NCI-H1092 treated with DMSO at 0.1 percent for 48 hours (cell line): ENCODE results near the gene CFAP92.

Experiments used
- DNase-seq: peaks from one replicate; lab custom pipeline; 2025; lab: John Stamatoyannopoulos, UW

CFAP92 gene

GRCh38 chr3:129004639-129005295 lies 10.9 kb upstream of the CFAP92 start:
- peak; percentile 23 for DNase-seq

- DNase-seq, result peak; percentile 36
Measured at GRCh38 chr3:129003578-129004112, 9.8 kb upstream of the CFAP92 start.

GRCh38 chr3:129002573-129003569 lies 9.0 kb upstream of the CFAP92 start:
- DNase-seq, result no peak

- DNase-seq, result no peak
Measured at GRCh38 chr3:129001806-129002572, 8.1 kb upstream of the CFAP92 start.

GRCh38 chr3:129001101-129001805 lies 7.4 kb upstream of the CFAP92 start, which contains the start of gene EFCC1:
EFCC1 (plus strand) TSS chr3:129001304; CDS start chr3:129001629, 325 bp downstream.
- DNase-seq, result peak; percentile 15

GRCh38 chr3:129000742-129001100 lies 6.8 kb upstream of the CFAP92 start:
- no peak for DNase-seq

- no peak for DNase-seq
Measured at GRCh38 chr3:128999102-128999501, 5.2 kb upstream of the CFAP92 start.

GRCh38 chr3:128998561-128998960 lies 4.7 kb upstream of the CFAP92 start:
- no peak for DNase-seq

GRCh38 chr3:128997486-128998133 lies 3.7 kb upstream of the CFAP92 start:
- no peak for DNase-seq

GRCh38 chr3:128996726-128997125 lies 2.9 kb upstream of the CFAP92 start:
- no peak for DNase-seq

- DNase-seq, result no peak
Measured at GRCh38 chr3:128996200-128996599, 2.3 kb upstream of the CFAP92 start.

- DNase-seq, result no peak
Measured at GRCh38 chr3:128995737-128996136, 1.9 kb upstream of the CFAP92 start.

- no peak for DNase-seq
Measured at GRCh38 chr3:128994581-128995546, 988 bp upstream of the CFAP92 start.

- no peak for DNase-seq
Measured at GRCh38 chr3:128994173-128994512, 267 bp upstream of the CFAP92 start.

- no peak for DNase-seq
Measured at GRCh38 chr3:128992926-128993460, 883 bp downstream of the CFAP92 start.

- DNase-seq, result no peak
Measured at GRCh38 chr3:128991355-128991895, 2.5 kb downstream of the CFAP92 start.

- no peak for DNase-seq
Measured at GRCh38 chr3:128988286-128988685, 5.6 kb downstream of the CFAP92 start.

GRCh38 chr3:128987302-128988100 lies 6.4 kb downstream of the CFAP92 start:
- no peak for DNase-seq
